K562 (cell line): ENCODE data around the gene ATG4C.

Source experiments
- CREM ChIP-seq: IDR thresholded peaks from 2 replicates; pipeline ENCODE4 v1.6.1; 2014; ENCODE audit warnings: antibody characterized with exemption, low read depth
- EP300 ChIP-seq: IDR thresholded peaks from 2 replicates; pipeline ENCODE4 v1.6.1; 2012; ENCODE audit warnings: low read length, improper control_type of control experiment
- RBM39 ChIP-seq: fragments of 200-400 bp; formaldehyde crosslinking; optimal IDR thresholded peaks from 2 replicates; pipeline ENCODE3; 2018; ENCODE audit warnings: low read depth, low read length

- TF ChIP-seq CREM (no peak), EP300 (no peak), RBM39 (no peak)
Measured at GRCh38 chr1:62869217-62869754, 85.4 kb downstream of the ATG4C start.
